Limb (tissue), 2 donors: ENCODE results near the gene PHACTR2.
"Not testable (repeated sequence)": the region's sequence is repeated elsewhere in the genome, so short reads cannot be mapped to it uniquely, and the experiment has no call there.

Source experiments
- DNase-seq, 2 donors: peaks; one replicate each; pipeline ENCODE4 v3.0.0-alpha.2; 2016; ENCODE audit errors: extremely low spot score in 2 of 2

PHACTR2 gene

DNA sequence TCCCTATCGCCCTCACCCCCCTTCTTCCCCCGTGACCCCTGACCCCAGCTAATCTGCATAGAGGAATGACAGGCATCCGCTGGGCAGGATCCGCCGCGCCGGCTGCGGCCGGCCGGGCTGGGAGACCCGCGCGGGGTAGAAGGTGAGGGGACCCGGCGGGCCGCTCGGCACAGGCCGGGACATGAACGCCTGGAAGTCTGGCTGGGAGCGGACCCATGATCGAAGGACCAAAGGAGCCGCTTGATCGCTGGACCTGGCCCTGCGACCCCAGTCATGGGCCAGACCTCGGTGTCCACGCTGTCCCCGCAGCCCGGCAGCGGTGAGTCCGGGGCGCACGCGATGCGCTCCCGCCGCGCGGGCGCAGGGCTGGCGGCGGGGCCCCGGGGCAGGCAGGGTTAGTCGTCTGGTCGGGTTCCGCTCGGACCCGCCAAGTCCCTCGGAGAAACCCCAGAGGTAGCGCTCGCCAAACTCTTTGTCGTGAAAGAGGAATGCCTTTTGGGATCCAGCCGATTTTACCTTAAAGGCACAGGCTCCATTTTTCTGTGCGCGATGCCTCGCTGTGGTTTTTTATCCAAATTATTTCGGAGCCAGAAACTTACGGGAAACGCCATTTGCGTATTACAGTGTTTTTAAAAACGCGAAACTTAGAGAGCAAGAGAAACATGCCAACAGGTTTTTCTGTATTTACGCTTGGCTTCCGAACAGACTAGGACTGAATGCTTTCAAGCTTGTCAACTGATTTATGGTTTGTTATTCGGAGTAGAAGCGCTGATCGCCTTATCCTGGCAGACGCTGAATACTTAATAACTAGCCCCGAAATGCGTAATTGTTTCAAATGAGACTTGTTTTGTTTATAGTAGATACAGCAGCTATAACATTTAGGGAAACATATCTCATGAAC, at the start of gene PHACTR2:
PHACTR2 (plus strand) TSS at position 75 of the 901 bp plus-strand sequence; CDS start at position 274, 199 bp downstream.
- DNase-seq = peak; percentile 88

- DNase-seq = no peak
Measured at GRCh38 chr6:143629104-143630080, 48.4 kb upstream of the PHACTR2 start.

DNA sequence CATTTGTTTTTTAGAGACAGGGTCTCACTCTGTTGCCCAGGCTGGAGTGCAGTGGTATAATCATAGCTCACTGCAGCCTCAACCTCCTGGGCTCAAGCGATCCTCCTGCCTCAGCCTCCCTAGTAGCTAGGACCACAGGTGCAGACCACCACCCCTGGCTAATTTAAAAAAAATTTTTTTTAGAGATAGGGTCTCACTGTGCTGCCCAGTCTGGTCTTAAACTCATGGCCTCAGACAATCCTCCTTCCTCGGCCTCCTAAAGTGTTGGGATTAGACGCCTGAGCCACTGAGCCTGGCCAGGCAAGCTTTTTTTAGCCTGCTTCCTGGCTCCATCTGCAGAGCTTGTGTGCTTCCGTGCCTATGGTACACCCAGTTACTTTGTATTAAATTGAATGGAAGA, 46.6 kb upstream of the PHACTR2 start:
- not testable (repeated sequence) for DNase-seq

GRCh38 chr6:143632894-143633293, 44.9 kb upstream of the PHACTR2 start:
- DNase-seq = no peak

GRCh38 chr6:143634486-143634885, 43.3 kb upstream of the PHACTR2 start:
- no peak for DNase-seq

GRCh38 chr6:143637691-143638090, 40.1 kb upstream of the PHACTR2 start:
- DNase-seq = no peak

DNA sequence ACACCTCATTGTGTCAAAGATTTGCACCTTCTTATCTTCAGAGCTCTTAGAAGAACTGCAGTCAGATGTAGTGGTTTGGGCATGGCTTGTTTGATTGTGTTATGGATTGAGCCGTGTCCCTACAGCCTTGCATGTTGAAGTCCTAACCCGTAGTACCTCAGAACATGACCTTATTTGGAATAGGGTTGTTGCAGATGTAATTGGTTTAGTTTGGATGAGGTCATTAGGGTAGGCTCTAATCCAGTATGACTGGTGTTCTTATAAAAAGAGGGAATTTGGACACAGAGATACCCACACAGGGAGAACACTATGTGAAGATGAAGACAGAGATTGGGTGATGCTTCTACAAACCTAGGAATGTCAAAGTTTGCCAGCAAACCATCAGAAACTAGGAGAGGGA, 35.4 kb upstream of the PHACTR2 start:
- no peak for DNase-seq

DNA sequence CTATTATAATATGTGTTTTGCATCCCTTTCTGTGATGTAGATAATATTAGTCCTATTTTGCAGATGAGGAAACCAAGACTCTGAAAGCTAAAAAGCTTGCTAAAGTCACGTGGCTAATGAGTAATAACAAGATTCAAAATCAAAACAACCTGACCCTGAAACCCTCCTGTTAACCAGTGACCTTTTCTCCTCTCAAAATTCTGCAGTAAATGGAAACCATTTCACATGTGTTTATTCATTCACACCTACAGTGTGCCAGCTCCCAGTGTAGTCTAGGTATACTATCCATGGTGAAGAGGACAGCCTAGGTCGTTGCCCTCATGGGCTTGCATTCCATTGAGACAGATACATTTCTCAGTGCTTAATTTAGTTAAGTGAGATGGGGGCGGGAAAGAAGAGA, 30.6 kb upstream of the PHACTR2 start:
- DNase-seq = no peak

GRCh38 chr6:143647732-143648131, 30.0 kb upstream of the PHACTR2 start:
- DNase-seq = no peak

GRCh38 chr6:143649319-143649718, 28.4 kb upstream of the PHACTR2 start:
- DNase-seq = not testable (repeated sequence)

- not testable (repeated sequence) for DNase-seq
Measured at GRCh38 chr6:143651328-143651727, 26.4 kb upstream of the PHACTR2 start.

DNA sequence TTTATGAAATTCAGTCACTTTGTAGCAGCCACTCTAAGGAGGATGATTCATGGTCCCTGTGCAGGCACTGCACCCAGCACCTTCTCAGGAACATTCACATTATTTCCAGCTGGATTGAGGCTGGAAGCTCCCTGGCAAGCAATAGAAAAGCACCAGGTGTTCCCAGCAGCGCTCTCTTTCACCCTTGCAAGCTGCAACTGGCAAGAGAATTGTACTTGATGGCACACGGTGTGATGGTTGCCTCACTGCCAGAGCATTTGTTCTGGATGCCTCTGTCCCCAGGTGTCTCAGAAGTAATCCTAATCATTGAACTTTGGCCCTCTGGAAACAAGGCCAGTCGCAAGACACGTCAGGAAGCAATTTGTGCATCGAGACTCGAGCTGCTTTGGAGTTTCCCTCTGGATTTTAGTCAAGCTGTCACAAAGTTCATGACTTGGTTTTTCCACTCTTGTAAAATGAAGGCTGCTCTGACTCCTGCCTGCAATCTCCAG, 24.9 kb upstream of the PHACTR2 start:
- DNase-seq = peak in 1 of 2 donors; percentile 26

DNA sequence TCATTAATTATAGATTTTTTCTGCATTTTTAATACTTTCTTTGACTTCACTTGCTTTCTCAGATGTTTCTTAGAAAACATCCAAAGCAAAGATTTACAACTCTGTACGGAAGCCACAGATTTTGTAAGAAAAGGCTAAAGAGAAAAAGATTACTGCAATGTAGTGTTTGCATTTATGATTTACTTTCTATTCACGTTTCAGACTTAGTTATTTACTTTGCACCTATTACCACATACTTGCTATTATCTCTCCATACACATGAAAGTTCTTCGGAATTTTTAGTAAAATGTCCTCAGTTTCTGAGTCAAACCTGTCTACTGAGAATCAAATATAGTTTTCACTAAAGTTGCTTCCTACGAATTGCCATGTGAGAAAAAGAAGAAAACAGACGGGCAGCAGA, 22.2 kb upstream of the PHACTR2 start:
- DNase-seq = no peak

GRCh38 chr6:143656026-143656425, 21.7 kb upstream of the PHACTR2 start:
- no peak for DNase-seq

GRCh38 chr6:143657809-143658208, 20.0 kb upstream of the PHACTR2 start:
- no peak for DNase-seq

DNA sequence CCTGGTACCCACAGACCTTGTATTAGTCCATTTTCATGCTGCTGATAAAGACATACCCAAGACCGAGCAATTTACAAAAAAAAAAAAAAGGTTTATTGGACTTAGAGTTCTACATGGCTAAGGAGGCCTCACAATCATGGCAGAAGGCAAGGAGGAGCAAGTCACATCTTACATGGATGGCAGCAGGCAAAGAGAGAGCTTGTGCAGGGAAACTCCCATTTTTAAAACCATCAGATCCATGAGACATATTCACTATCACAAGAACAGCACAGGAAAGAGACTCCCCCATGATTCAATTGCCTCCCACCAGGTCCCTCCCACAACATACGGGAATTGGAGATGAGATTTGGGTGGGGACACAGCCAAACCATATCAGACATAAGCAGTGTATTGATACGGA, 17.6 kb upstream of the PHACTR2 start:
- not testable (repeated sequence) for DNase-seq

DNA sequence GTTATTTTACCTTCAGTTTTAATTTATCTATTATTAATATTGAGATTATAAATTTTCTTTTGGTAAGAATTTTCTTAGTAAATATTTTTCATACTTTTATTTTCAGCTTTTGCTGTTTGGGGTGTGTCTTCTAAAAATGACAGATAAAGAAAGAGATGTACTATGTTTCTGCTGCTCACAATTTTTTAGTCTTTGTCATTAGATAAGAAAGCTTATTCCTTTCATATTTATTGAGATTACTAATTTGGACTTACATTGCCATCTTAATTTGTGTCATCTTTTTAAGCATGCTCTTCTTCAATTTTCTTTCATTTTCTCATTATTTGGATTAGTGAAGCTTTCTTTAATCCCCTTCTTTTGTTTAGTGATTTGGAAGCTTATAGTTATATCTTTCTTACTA, 13.6 kb upstream of the PHACTR2 start:
- DNase-seq = no peak

GRCh38 chr6:143666007-143666406, 11.8 kb upstream of the PHACTR2 start:
- DNase-seq = not testable (repeated sequence)

DNA sequence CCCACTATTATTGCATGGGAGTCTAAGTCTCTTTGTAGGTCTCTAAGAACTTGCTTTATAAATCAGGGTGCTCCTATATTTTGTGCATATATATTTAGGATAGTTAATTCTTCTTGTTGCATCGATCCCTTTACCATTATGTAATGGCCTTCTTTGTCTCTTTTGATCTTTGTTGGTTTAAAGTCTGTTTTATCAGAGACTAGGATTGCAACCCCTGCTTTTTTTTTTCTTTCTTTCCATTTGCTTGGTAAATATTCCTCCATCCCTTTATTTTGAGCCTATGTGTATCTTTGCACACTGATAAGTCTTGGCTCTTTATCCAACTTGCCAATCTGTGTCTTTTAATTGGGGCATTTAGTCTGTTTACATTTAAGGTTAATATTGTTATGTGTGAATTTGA, 8.3 kb upstream of the PHACTR2 start:
- not testable (repeated sequence) for DNase-seq

DNA sequence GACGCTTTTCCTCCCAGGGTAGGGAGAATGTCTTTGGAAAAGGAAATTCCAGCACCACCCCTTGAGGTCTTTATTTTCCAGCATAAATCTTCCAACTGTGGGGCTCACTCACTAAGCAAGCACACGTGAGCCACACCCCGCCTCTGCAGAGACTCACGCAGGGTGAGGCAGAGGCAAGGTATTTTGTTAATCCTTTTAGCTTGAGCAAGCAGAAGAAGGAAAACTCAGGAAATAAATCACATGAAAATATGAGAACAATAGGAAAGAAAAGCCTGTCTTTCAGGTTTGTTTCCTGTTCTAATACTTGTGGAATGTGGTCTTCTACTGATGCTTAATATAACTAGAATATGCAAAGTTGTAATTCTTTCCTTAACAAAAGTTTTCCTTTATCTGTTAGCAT, 4.1 kb upstream of the PHACTR2 start:
- DNase-seq = peak in 1 of 2 donors; percentile 48

- no peak for DNase-seq
Measured at GRCh38 chr6:143674483-143675381, 3.0 kb upstream of the PHACTR2 start.
